HL-60 (cell line): ENCODE results near the gene NARS2.

Source experiments
- POLR2AphosphoS5 ChIP-seq: IDR thresholded peaks from 2 replicates; pipeline ENCODE4 v1.6.1; 2012; ENCODE audit warnings: low read depth
- TF ChIP-seq, protein P1 (sequence below): IDR thresholded peaks from one replicate; pipeline ENCODE4 v1.5.1; 2011; ENCODE audit warnings: low read length, control low read depth, inconsistent platforms; ENCODE audit not compliant: insufficient read depth
- TF ChIP-seq, protein P2 (sequence below): IDR thresholded peaks from 2 replicates; pipeline ENCODE4 v1.6.1; 2012; ENCODE audit warnings: low read depth; ENCODE audit not compliant: insufficient replicate concordance

DNA sequence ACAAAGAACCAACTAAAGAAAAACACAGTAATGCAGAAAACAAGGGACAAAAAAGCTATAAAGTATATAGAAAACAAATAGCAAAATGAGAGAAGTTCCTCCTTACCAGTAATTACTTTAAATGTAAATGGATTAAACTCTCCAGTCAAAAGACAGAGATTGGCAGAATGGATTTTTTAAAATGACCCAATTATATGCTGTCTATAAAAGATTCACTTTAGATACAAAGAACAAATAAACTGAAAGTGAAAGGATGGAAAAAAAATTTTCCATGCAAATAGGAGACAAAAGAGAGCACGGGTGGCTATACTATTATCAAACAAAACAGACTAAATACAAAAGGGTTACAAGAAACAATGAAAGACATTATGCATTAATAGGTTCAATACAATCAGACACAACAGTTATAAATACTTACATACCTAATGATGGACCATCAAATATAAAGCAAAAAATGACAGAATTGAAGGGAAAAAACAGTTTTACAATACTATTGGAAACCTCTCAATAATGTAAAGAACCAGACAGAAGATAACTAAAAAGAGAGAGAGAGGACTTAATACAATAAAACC, 64.6 kb downstream of the NARS2 start:
- TF ChIP-seq, protein P1, sequence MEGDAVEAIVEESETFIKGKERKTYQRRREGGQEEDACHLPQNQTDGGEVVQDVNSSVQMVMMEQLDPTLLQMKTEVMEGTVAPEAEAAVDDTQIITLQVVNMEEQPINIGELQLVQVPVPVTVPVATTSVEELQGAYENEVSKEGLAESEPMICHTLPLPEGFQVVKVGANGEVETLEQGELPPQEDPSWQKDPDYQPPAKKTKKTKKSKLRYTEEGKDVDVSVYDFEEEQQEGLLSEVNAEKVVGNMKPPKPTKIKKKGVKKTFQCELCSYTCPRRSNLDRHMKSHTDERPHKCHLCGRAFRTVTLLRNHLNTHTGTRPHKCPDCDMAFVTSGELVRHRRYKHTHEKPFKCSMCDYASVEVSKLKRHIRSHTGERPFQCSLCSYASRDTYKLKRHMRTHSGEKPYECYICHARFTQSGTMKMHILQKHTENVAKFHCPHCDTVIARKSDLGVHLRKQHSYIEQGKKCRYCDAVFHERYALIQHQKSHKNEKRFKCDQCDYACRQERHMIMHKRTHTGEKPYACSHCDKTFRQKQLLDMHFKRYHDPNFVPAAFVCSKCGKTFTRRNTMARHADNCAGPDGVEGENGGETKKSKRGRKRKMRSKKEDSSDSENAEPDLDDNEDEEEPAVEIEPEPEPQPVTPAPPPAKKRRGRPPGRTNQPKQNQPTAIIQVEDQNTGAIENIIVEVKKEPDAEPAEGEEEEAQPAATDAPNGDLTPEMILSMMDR: no peak
- TF ChIP-seq POLR2AphosphoS5: no peak
- TF ChIP-seq, protein P2, sequence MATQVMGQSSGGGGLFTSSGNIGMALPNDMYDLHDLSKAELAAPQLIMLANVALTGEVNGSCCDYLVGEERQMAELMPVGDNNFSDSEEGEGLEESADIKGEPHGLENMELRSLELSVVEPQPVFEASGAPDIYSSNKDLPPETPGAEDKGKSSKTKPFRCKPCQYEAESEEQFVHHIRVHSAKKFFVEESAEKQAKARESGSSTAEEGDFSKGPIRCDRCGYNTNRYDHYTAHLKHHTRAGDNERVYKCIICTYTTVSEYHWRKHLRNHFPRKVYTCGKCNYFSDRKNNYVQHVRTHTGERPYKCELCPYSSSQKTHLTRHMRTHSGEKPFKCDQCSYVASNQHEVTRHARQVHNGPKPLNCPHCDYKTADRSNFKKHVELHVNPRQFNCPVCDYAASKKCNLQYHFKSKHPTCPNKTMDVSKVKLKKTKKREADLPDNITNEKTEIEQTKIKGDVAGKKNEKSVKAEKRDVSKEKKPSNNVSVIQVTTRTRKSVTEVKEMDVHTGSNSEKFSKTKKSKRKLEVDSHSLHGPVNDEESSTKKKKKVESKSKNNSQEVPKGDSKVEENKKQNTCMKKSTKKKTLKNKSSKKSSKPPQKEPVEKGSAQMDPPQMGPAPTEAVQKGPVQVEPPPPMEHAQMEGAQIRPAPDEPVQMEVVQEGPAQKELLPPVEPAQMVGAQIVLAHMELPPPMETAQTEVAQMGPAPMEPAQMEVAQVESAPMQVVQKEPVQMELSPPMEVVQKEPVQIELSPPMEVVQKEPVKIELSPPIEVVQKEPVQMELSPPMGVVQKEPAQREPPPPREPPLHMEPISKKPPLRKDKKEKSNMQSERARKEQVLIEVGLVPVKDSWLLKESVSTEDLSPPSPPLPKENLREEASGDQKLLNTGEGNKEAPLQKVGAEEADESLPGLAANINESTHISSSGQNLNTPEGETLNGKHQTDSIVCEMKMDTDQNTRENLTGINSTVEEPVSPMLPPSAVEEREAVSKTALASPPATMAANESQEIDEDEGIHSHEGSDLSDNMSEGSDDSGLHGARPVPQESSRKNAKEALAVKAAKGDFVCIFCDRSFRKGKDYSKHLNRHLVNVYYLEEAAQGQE: no peak
